Measurements from ENCODE around the gene HDAC4.

DNA sequence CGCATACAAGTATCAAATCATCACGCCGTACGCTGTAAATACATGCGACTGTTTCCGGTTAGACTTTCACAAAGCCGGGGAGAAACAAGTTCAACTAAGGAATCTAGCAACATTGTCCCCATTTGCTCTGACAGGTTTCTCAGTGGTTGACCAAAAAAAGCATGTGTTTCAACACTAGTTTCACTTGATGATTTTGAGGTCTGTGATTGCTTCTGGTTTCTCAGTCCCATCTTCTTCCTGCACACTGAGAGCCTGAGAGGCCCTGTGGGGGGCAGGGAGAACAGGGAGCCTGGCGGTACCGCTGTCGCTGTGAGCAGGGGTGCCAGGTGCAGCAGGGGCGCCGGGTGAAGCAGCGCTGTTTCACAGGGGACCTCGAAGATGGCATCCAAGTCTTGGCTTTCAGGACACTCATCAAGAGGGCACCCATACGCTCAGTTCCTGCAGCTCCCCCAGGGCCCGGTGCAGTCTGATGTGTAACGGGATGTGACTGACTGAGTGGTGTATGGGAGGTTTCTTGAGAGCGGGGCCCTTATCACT lies 282.1 kb downstream of the HDAC4 start:
- no peak for TF ChIP-seq EZH2phosphoT487 (IDR thresholded peaks at IDR 0.05; ENCODE audit: unreplicated experiment)
- TF ChIP-seq, protein P1, sequence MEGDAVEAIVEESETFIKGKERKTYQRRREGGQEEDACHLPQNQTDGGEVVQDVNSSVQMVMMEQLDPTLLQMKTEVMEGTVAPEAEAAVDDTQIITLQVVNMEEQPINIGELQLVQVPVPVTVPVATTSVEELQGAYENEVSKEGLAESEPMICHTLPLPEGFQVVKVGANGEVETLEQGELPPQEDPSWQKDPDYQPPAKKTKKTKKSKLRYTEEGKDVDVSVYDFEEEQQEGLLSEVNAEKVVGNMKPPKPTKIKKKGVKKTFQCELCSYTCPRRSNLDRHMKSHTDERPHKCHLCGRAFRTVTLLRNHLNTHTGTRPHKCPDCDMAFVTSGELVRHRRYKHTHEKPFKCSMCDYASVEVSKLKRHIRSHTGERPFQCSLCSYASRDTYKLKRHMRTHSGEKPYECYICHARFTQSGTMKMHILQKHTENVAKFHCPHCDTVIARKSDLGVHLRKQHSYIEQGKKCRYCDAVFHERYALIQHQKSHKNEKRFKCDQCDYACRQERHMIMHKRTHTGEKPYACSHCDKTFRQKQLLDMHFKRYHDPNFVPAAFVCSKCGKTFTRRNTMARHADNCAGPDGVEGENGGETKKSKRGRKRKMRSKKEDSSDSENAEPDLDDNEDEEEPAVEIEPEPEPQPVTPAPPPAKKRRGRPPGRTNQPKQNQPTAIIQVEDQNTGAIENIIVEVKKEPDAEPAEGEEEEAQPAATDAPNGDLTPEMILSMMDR (conservative IDR thresholded peaks at IDR 0.05; ENCODE audit: low read depth in 2 of 2), result no peak
- TF ChIP-seq JUNB (IDR thresholded peaks at IDR 0.05; ENCODE audit: unreplicated experiment), result no peak
- TF ChIP-seq POLR2AphosphoS5 (IDR thresholded peaks at IDR 0.05; ENCODE audit: low read depth), result no peak

All from GM23338 (cell line).